ENCODE measurements around the gene KRTAP4-6. TPM values are rescaled to one million over a fixed set of nuclear protein-coding genes. Genes with fewer than 3 reads are reported as not detected.

Gene KRTAP4-6
- total and polyA plus RNA-seq, 2 experiments from 2014 or later, result not detected

- no peak overlapping the region for H2AFZ ChIP-seq
- H3K79me2 ChIP-seq, result no peaks in the 10 kb centered on the region
- H3K4me1 ChIP-seq (ENCODE audit: insufficient read depth), result no peaks in the 10 kb centered on the region
- H3K4me3 ChIP-seq, result no peak overlapping the region
- no peak overlapping the region for H3K4me2 ChIP-seq
- 90% methylated on average over 6 of the region's 6 CpGs for WGBS (ENCODE audit: low lambda C conversion rate, missing lambda C conversion rate)
- no peaks in the 10 kb centered on the region for H3K9me2 ChIP-seq (replicated peaks; ENCODE audit: insufficient read depth)
- DNase-seq (ENCODE audit: low spot score), result no peak
- H3K27me3 ChIP-seq, result no peaks in the 10 kb centered on the region
- no peaks in the 10 kb centered on the region for H3K36me3 ChIP-seq (replicated peaks; ENCODE audit: insufficient read depth, low read depth)
- TF ChIP-seq EZH2phosphoT487 (IDR thresholded peaks at IDR 0.05; ENCODE audit: low read depth, severe bottlenecking, unreplicated experiment) (no peak), EZH2 (IDR thresholded peaks at IDR 0.05; ENCODE audit: borderline replicate concordance) (no peak)
- TF ChIP-seq, protein P1, sequence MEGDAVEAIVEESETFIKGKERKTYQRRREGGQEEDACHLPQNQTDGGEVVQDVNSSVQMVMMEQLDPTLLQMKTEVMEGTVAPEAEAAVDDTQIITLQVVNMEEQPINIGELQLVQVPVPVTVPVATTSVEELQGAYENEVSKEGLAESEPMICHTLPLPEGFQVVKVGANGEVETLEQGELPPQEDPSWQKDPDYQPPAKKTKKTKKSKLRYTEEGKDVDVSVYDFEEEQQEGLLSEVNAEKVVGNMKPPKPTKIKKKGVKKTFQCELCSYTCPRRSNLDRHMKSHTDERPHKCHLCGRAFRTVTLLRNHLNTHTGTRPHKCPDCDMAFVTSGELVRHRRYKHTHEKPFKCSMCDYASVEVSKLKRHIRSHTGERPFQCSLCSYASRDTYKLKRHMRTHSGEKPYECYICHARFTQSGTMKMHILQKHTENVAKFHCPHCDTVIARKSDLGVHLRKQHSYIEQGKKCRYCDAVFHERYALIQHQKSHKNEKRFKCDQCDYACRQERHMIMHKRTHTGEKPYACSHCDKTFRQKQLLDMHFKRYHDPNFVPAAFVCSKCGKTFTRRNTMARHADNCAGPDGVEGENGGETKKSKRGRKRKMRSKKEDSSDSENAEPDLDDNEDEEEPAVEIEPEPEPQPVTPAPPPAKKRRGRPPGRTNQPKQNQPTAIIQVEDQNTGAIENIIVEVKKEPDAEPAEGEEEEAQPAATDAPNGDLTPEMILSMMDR (IDR thresholded peaks at IDR 0.05; ENCODE audit: poor library complexity), result no peak
- no peaks in the 10 kb centered on the region for H4K20me1 ChIP-seq (ENCODE audit: insufficient read depth, poor library complexity, severe bottlenecking)
- H3K9me3 ChIP-seq (ENCODE audit: low read depth), result no peaks in the 10 kb centered on the region
- H3K27ac ChIP-seq, result no peak overlapping the region
Observed at GRCh38 chr17:41098481-41098880, 41.9 kb downstream of the KRTAP4-6 start.

DNA sequence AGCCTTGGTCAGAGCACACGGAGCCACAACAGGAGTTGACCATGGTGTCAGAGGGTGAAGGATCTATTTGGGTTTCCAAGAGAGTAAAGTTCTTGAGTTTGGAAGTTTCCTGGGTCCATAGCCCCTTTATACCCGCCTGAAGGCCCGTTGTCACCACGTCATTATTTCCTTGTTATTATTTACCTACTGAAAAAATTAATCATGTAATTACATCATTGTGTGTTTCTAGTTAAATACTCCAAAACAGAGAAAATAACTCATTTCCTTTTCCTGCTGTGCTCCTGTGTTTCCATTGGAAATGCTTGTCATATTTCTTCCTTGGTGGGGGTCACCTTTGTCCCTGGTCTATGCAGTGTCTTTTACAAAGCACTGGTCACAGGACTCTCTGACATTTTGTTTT lies 42.3 kb downstream of the KRTAP4-6 start, which contains the start of gene KRTAP4-8:
TSS of gene KRTAP4-8 (minus strand) at position 101 of the 400 bp plus-strand sequence. CDS start at position 43, 58 bp downstream.
- no peak within 1 kb of the TSS for H3K27ac ChIP-seq

DNA sequence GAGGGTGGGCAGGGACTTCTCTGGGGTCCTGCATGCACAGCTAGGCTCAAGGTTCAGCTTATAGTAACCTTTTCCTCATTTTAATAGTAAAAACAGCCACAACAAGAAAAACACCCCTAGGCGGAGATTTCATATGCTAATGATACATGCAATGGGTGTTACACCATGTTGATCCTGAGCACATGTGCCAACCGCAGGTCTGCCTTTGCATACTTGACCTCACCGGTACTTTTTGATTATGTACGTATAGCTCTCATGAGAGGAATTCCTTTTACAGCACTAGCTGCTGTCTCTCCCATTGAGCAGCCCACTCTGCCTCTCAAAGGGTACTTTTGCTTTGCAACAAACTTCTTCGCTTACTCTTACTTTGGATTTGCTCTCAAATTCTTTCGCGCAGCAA lies 44.3 kb downstream of the KRTAP4-6 start:
- DNase-seq (ENCODE audit: low spot score), result no peak
- Histone ChIP-seq H3K79me2 (no peaks in the 10 kb centered on the region), H2AFZ (no peak overlapping the region), H3K27me3 (no peaks in the 10 kb centered on the region), H3K4me3 (no peak overlapping the region), H3K9me2 (replicated peaks; ENCODE audit: insufficient read depth) (no peaks in the 10 kb centered on the region), H3K27ac (no peak overlapping the region), H3K36me3 (replicated peaks; ENCODE audit: insufficient read depth, low read depth) (no peaks in the 10 kb centered on the region), H4K20me1 (ENCODE audit: insufficient read depth, poor library complexity, severe bottlenecking) (no peaks in the 10 kb centered on the region), H3K9me3 (ENCODE audit: low read depth) (no peaks in the 10 kb centered on the region), H3K4me2 (no peak overlapping the region), H3K4me1 (ENCODE audit: insufficient read depth) (no peaks in the 10 kb centered on the region)
- 92% methylated on average over 7 of the region's 7 CpGs for WGBS (ENCODE audit: low lambda C conversion rate, missing lambda C conversion rate)
- TF ChIP-seq, protein P1 (IDR thresholded peaks at IDR 0.05; ENCODE audit: poor library complexity), result no peak
- TF ChIP-seq EZH2 (IDR thresholded peaks at IDR 0.05; ENCODE audit: borderline replicate concordance), result no peak
- no peak for TF ChIP-seq EZH2phosphoT487 (IDR thresholded peaks at IDR 0.05; ENCODE audit: low read depth, severe bottlenecking, unreplicated experiment)

More for the DNA sequence above, 42.3 kb downstream of the KRTAP4-6 start, which contains the start of gene KRTAP4-8:
- no peaks in the 10 kb centered on the region for H3K79me2 ChIP-seq
- no peak within 1 kb of the TSS for H3K4me2 ChIP-seq
- no peak within 1 kb of the TSS for H2AFZ ChIP-seq
- DNase-seq (ENCODE audit: low spot score), result no peak
- H3K9me3 ChIP-seq (ENCODE audit: low read depth), result no peaks in the 10 kb centered on the region
- no peaks in the 10 kb centered on the region for H3K36me3 ChIP-seq (replicated peaks; ENCODE audit: insufficient read depth, low read depth)
- TF ChIP-seq, protein P1 (IDR thresholded peaks at IDR 0.05; ENCODE audit: poor library complexity), result no peak
- TF ChIP-seq EZH2phosphoT487 (IDR thresholded peaks at IDR 0.05; ENCODE audit: low read depth, severe bottlenecking, unreplicated experiment) (no peak), EZH2 (IDR thresholded peaks at IDR 0.05; ENCODE audit: borderline replicate concordance) (no peak)
- H4K20me1 ChIP-seq (ENCODE audit: insufficient read depth, poor library complexity, severe bottlenecking), result no peaks in the 10 kb centered on the region
- H3K9me2 ChIP-seq (replicated peaks; ENCODE audit: insufficient read depth), result no peaks in the 10 kb centered on the region
- no peaks in the 10 kb centered on the region for H3K27me3 ChIP-seq
- H3K4me1 ChIP-seq (ENCODE audit: insufficient read depth), result no peaks in the 10 kb centered on the region
- WGBS (ENCODE audit: low lambda C conversion rate, missing lambda C conversion rate), result 93% methylated on average over 4 of the region's 4 CpGs
- no peak within 1 kb of the TSS for H3K4me3 ChIP-seq

Small RNAs within 50 kb of the gene (small RNA-seq; reads per million reads assigned to genes)
- not detected for gene KRTAP4-17P

Other genes starting within 250 kb of the KRTAP4-6 start
Only the 30 nearest of the 39 such genes appear.
- gene KRTAP3-3, start 146.4 kb downstream of the KRTAP4-6 start, total RNA-seq, result not detected in 2 replicates
- gene KRTAP3-3, start 146.4 kb downstream of the KRTAP4-6 start, polyA plus RNA-seq, result not detected in 2 replicates
- not detected in 2 replicates for gene KRTAP3-2, start 140.6 kb downstream of the KRTAP4-6 start, total RNA-seq
- not detected in 2 replicates for gene KRTAP3-2, start 140.6 kb downstream of the KRTAP4-6 start, polyA plus RNA-seq
- gene KRTAP3-1, start 131.4 kb downstream of the KRTAP4-6 start, total RNA-seq, result not detected in 2 replicates
- gene KRTAP3-1, start 131.4 kb downstream of the KRTAP4-6 start, polyA plus RNA-seq, result 2.7 and 3.4 TPM in 2 replicates
- not detected in 2 replicates for gene KRTAP1-5, start 113.3 kb downstream of the KRTAP4-6 start, total RNA-seq
- 0.44 TPM in 1 of 2 replicates, not detected in the other for gene KRTAP1-5, start 113.3 kb downstream of the KRTAP4-6 start, polyA plus RNA-seq
- not detected in 2 replicates for gene KRTAP1-4, start 110.3 kb downstream of the KRTAP4-6 start, total RNA-seq
- not detected in 2 replicates for gene KRTAP1-4, start 110.3 kb downstream of the KRTAP4-6 start, polyA plus RNA-seq
- not detected in 2 replicates for gene KRTAP1-3, start 105.7 kb downstream of the KRTAP4-6 start, total RNA-seq
- gene KRTAP1-3, start 105.7 kb downstream of the KRTAP4-6 start, polyA plus RNA-seq, result not detected in 2 replicates
- gene KRTAP1-1, start 99.1 kb downstream of the KRTAP4-6 start, total RNA-seq, result not detected in 2 replicates
- gene KRTAP1-1, start 99.1 kb downstream of the KRTAP4-6 start, polyA plus RNA-seq, result not detected in 2 replicates
- gene KRTAP2-1, start 93.2 kb downstream of the KRTAP4-6 start, total RNA-seq, result not detected in 2 replicates
- not detected in 2 replicates for gene KRTAP2-1, start 93.2 kb downstream of the KRTAP4-6 start, polyA plus RNA-seq
- not detected in 2 replicates for gene KRTAP2-2, start 85.3 kb downstream of the KRTAP4-6 start, total RNA-seq
- not detected in 2 replicates for gene KRTAP2-2, start 85.3 kb downstream of the KRTAP4-6 start, polyA plus RNA-seq
- gene KRTAP2-3, start 80.4 kb downstream of the KRTAP4-6 start, total RNA-seq, result not detected in 2 replicates
- not detected in 2 replicates for gene KRTAP2-3, start 80.4 kb downstream of the KRTAP4-6 start, polyA plus RNA-seq
- gene KRTAP2-4, start 74.7 kb downstream of the KRTAP4-6 start, total RNA-seq, result not detected in 2 replicates
- not detected in 2 replicates for gene KRTAP2-4, start 74.7 kb downstream of the KRTAP4-6 start, polyA plus RNA-seq
- not detected in 2 replicates for gene KRTAP4-7, start 56.4 kb downstream of the KRTAP4-6 start, total RNA-seq
- not detected in 2 replicates for gene KRTAP4-7, start 56.4 kb downstream of the KRTAP4-6 start, polyA plus RNA-seq
- not detected in 2 replicates for gene KRTAP4-8, start 42.4 kb downstream of the KRTAP4-6 start, total RNA-seq
- not detected in 2 replicates for gene KRTAP4-8, start 42.4 kb downstream of the KRTAP4-6 start, polyA plus RNA-seq
- not detected in 2 replicates for gene KRTAP4-16, start 38.3 kb downstream of the KRTAP4-6 start, total RNA-seq
- not detected in 2 replicates for gene KRTAP4-16, start 38.3 kb downstream of the KRTAP4-6 start, polyA plus RNA-seq
- gene KRTAP4-9, start 35.2 kb downstream of the KRTAP4-6 start, total RNA-seq, result not detected in 2 replicates
- gene KRTAP4-9, start 35.2 kb downstream of the KRTAP4-6 start, polyA plus RNA-seq, result not detected in 2 replicates
- not detected in 2 replicates for gene KRTAP4-11, start 22.2 kb downstream of the KRTAP4-6 start, total RNA-seq
- gene KRTAP4-11, start 22.2 kb downstream of the KRTAP4-6 start, polyA plus RNA-seq, result not detected in 2 replicates
- not detected in 2 replicates for gene KRTAP4-12, start 16.4 kb downstream of the KRTAP4-6 start, total RNA-seq
- gene KRTAP4-12, start 16.4 kb downstream of the KRTAP4-6 start, polyA plus RNA-seq, result not detected in 2 replicates
- not detected in 2 replicates for gene KRTAP4-5, start 9.3 kb upstream of the KRTAP4-6 start, total RNA-seq
- not detected in 2 replicates for gene KRTAP4-5, start 9.3 kb upstream of the KRTAP4-6 start, polyA plus RNA-seq
- not detected in 2 replicates for gene KRTAP4-4, start 20.2 kb upstream of the KRTAP4-6 start, total RNA-seq
- gene KRTAP4-4, start 20.2 kb upstream of the KRTAP4-6 start, polyA plus RNA-seq, result not detected in 2 replicates
- not detected in 2 replicates for gene KRTAP4-3, start 27.7 kb upstream of the KRTAP4-6 start, total RNA-seq
- gene KRTAP4-3, start 27.7 kb upstream of the KRTAP4-6 start, polyA plus RNA-seq, result not detected in 2 replicates
- gene KRTAP4-2, start 37.7 kb upstream of the KRTAP4-6 start, total RNA-seq, result not detected in 2 replicates
- gene KRTAP4-2, start 37.7 kb upstream of the KRTAP4-6 start, polyA plus RNA-seq, result not detected in 2 replicates
- gene KRTAP4-1, start 44.4 kb upstream of the KRTAP4-6 start, total RNA-seq, result not detected in 2 replicates
- gene KRTAP4-1, start 44.4 kb upstream of the KRTAP4-6 start, polyA plus RNA-seq, result not detected in 2 replicates
- gene KRTAP9-1, start 49.3 kb upstream of the KRTAP4-6 start, total RNA-seq, result not detected in 2 replicates
- gene KRTAP9-1, start 49.3 kb upstream of the KRTAP4-6 start, polyA plus RNA-seq, result not detected in 2 replicates
- gene KRTAP9-2, start 86.1 kb upstream of the KRTAP4-6 start, total RNA-seq, result not detected in 2 replicates
- not detected in 2 replicates for gene KRTAP9-2, start 86.1 kb upstream of the KRTAP4-6 start, polyA plus RNA-seq
- gene KRTAP9-3, start 91.9 kb upstream of the KRTAP4-6 start, total RNA-seq, result not detected in 2 replicates
- gene KRTAP9-3, start 91.9 kb upstream of the KRTAP4-6 start, polyA plus RNA-seq, result not detected in 2 replicates
- not detected in 2 replicates for gene KRTAP9-8, start 97.5 kb upstream of the KRTAP4-6 start, total RNA-seq
- gene KRTAP9-8, start 97.5 kb upstream of the KRTAP4-6 start, polyA plus RNA-seq, result not detected in 2 replicates
- not detected in 2 replicates for gene KRTAP9-4, start 109.1 kb upstream of the KRTAP4-6 start, total RNA-seq
- not detected in 2 replicates for gene KRTAP9-4, start 109.1 kb upstream of the KRTAP4-6 start, polyA plus RNA-seq
- gene KRTAP9-9, start 114.8 kb upstream of the KRTAP4-6 start, total RNA-seq, result not detected in 2 replicates
- gene KRTAP9-9, start 114.8 kb upstream of the KRTAP4-6 start, polyA plus RNA-seq, result not detected in 2 replicates
- not detected in 2 replicates for gene KRTAP9-6, start 124.8 kb upstream of the KRTAP4-6 start, total RNA-seq
- gene KRTAP9-6, start 124.8 kb upstream of the KRTAP4-6 start, polyA plus RNA-seq, result not detected in 2 replicates
- gene KRTAP9-7, start 135.2 kb upstream of the KRTAP4-6 start, total RNA-seq, result not detected in 2 replicates
- not detected in 2 replicates for gene KRTAP9-7, start 135.2 kb upstream of the KRTAP4-6 start, polyA plus RNA-seq

Measured in hepatocyte (in vitro differentiated cells).